ENCODE results near the gene MAPKAP1.

DNA sequence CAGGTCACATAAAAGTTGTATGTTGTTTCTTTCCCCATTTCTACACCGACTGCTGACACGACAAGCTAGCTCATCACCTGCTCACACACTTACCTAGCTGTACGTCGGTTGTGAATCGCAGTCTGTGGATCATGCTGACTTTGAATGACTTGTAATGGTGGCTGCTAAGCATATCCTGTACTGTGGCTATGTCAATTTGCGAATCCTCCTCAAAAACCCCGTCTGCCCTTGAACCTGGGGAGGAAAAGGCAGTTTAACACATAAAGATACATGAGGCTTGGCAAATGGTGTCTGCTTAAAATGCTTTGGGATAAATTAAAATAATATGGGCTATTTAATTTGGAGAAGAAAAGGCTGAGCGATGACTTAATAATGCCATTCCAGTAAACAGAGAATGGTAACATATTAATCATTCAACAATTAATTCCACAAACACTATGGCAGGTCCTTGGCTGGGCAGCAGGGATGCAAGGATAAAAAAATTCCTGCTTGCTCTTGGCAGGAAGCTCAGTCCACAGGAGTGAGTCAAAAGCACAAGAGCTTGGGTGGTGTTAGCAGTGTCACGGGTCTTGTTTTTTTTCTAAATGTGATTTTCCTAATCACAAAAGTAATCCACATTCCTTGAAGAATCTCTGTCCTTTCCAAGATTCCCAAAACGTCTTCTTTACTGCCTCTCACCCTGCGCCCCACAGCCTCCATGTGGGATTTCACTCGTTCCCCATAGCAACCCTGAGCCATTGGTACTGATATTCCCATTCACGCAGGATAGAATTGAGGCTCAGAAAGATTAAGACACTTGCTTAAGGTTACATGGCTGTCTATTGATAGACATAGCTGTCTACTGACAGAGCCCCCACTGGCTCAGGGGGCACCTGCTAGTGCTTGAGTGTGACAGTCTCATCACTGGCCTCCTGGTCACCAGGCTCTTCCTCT, 222.4 kb downstream of the MAPKAP1 start:
- TF ChIP-seq, protein P1, sequence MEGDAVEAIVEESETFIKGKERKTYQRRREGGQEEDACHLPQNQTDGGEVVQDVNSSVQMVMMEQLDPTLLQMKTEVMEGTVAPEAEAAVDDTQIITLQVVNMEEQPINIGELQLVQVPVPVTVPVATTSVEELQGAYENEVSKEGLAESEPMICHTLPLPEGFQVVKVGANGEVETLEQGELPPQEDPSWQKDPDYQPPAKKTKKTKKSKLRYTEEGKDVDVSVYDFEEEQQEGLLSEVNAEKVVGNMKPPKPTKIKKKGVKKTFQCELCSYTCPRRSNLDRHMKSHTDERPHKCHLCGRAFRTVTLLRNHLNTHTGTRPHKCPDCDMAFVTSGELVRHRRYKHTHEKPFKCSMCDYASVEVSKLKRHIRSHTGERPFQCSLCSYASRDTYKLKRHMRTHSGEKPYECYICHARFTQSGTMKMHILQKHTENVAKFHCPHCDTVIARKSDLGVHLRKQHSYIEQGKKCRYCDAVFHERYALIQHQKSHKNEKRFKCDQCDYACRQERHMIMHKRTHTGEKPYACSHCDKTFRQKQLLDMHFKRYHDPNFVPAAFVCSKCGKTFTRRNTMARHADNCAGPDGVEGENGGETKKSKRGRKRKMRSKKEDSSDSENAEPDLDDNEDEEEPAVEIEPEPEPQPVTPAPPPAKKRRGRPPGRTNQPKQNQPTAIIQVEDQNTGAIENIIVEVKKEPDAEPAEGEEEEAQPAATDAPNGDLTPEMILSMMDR (IDR thresholded peaks at IDR 0.05; ENCODE audit: borderline replicate concordance, extremely low read depth, low read length, poor library complexity, severe bottlenecking), result no peak
- TF ChIP-seq EZH2 (IDR thresholded peaks at IDR 0.05; ENCODE audit: borderline replicate concordance, low read depth, low read length, severe bottlenecking), result no peak

Data from DND-41 (cell line).